ENCODE data around the gene COG8. TPM values are rescaled to one million over a fixed set of nuclear protein-coding genes. Genes with fewer than 3 reads are reported as not detected.

COG8 gene
- total RNA-seq, 1 experiment from 2014 or later: 38.5 TPM

- DNase-seq (ENCODE audit: low read depth, low spot score): no peak
- in situ Hi-C loops (cut with HindIII; ENCODE audit: low pct_unique_long_range_greater_than_20kb, low sequenced_read_pairs): no loop called here
Observed at GRCh38 chr16:69324013-69324531, 15.3 kb downstream of the COG8 start.

DNA sequence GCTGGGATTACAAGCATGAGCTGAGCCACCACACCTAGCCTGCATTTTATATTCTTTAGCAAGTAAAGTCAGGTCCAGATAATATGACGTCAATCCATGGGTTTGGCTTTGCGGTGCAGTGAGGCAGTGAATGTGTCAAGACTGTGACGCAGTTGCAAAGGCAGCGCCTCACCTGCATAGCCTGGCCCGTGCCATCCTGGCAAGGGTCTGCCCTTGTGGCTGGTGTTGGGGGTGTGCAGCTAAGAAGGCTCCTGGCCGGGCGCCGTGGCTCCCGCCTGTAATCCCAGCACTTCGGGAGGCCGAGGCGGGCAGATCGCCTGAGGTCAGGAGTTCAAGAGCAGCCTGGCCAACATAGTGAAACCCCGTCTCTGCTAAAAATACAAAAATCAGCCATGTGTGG, 15.9 kb downstream of the COG8 start:
- in situ Hi-C loops (cut with HindIII; ENCODE audit: low pct_unique_long_range_greater_than_20kb, low sequenced_read_pairs): no loop called here
- no peak for DNase-seq (ENCODE audit: low read depth, low spot score)

DNA sequence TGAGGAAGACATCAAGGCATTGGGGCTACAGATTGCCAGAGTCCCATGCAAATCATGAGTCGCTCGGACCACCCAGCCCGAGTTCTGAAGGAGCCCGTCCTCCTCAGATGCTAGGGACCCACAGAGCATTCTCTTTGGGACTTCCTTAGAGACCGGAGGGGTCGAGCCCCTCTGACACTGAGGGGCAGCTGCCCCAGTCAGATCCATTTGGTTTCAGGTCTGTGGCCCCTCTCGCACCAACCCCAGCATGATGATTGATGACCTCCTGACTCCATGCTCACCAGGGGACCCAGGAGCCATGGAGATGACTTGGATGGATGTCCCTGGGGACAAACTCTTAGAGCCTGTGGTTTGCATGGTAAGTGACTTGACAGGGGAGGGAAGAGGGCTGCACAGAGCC, 17.0 kb downstream of the COG8 start:
- in situ Hi-C loops (cut with HindIII; ENCODE audit: low pct_unique_long_range_greater_than_20kb, low sequenced_read_pairs): no loop called here
- DNase-seq (ENCODE audit: low read depth, low spot score): no peak

- DNase-seq (ENCODE audit: low read depth, low spot score): no peak
- in situ Hi-C loops (cut with HindIII; ENCODE audit: low pct_unique_long_range_greater_than_20kb, low sequenced_read_pairs): no loop called here
Observed at GRCh38 chr16:69321080-69321479, 18.3 kb downstream of the COG8 start.

DNA sequence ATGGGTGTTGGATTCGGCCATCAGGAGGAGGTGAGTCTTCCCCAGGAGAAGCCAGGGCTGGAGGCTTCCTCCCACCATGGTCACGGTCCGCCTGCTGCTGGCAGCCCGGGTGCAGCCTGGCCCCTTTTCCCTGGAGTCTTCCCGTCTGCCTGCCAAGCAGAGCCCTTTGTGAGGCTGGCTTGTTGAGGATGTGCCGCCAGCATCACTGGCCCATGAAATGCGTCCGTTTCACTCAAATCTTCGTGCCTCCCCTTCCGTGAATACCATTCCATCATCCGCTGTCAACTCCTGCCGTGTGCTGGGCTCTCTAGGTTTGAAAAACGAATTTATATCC, 18.7 kb downstream of the COG8 start:
- no peak for DNase-seq (ENCODE audit: low read depth, low spot score)
- in situ Hi-C loops (cut with HindIII; ENCODE audit: low pct_unique_long_range_greater_than_20kb, low sequenced_read_pairs): no loop called here

GRCh38 chr16:69319826-69320739, 19.3 kb downstream of the COG8 start:
- in situ Hi-C loops (cut with HindIII; ENCODE audit: low pct_unique_long_range_greater_than_20kb, low sequenced_read_pairs): no loop called here
- no peak for DNase-seq (ENCODE audit: low read depth, low spot score)

DNA sequence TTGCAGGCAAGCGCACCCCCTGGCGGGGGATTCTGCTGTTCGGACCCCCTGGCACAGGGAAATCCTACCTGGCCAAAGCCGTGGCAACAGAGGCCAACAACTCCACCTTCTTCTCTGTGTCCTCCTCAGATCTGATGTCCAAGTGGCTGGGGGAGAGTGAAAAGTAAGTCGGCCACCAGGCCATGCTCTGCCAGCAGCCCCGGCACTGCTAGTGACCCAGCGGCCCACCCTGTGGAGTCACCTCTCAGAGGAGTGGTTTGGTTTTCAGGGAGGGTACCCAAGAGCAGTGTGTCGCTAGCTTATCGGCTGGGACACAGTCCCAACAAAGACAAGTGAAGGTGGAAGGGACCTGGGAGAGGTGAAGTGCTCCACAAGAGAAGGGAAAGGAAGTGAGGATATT, 20.0 kb downstream of the COG8 start:
- no peak for DNase-seq (ENCODE audit: low read depth, low spot score)
- in situ Hi-C loops (cut with HindIII; ENCODE audit: low pct_unique_long_range_greater_than_20kb, low sequenced_read_pairs): no loop called here

- in situ Hi-C loops (cut with HindIII; ENCODE audit: low pct_unique_long_range_greater_than_20kb, low sequenced_read_pairs): no loop called here
Observed at GRCh38 chr16:69318911-69319289, 20.5 kb downstream of the COG8 start.

DNA sequence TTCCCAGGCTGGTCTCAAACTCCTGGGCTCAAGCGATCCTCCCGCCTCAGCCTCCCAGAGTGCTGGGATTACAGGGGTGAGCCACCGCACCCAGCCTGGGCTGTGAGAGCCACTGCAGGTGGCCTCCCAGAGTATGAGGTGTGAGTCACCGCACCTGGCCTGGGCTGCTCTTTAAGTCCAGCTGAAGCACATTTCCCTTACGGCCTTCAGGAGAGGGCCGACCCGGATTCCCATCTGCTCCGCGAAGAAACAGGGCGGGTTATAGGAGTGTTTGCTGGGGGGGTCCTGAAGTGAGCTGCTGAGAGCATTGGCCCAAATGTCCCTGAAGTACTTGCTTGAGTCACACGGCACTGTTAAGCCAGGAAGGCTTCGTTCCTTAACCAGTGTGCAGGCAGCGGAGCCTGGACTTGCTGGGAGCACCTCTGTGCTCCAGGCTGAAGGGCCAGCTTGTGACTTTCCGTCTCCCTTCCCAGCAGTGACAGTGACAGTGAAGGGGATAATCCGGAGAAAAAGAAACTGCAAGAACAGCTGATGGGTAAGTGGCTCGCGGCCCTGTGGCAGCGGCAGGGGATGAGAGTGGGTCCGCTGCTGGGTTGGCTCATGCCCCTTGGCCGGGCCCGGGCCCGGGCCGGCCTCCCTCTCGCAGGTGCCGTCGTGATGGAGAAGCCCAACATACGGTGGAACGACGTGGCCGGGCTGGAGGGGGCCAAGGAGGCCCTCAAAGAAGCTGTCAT, 21.0 kb downstream of the COG8 start:
- in situ Hi-C loops (cut with HindIII; ENCODE audit: low pct_unique_long_range_greater_than_20kb, low sequenced_read_pairs): no loop called here
- DNase-seq (ENCODE audit: low read depth, low spot score): no peak

More at GRCh38 chr16:69318911-69319289, 20.5 kb downstream of the COG8 start:
- no peak for DNase-seq (ENCODE audit: low read depth, low spot score)

DNA sequence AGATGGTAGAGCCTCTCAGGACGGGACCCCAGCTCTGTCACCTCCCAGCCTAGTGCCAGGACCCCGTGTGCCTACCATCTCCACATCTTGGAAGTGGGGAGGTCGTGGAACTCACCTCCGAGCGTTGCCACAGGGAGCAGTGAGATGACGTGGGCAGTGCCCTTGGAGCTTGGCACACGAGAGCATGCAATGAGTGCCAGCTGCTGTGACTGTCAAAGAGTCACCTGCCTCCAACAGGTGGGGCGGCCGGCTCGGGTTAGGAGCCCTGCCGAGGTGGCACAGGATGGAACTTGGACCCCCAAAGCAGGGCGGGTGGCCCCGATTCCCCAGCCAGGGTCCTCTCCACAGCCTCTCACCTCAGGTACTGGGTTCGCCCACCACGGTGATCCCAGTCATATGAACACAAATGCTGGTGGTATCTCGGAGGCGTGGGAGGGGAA, 22.7 kb downstream of the COG8 start:
- no peak for DNase-seq (ENCODE audit: low read depth, low spot score)
- in situ Hi-C loops (cut with HindIII; ENCODE audit: low pct_unique_long_range_greater_than_20kb, low sequenced_read_pairs): no loop called here

DNA sequence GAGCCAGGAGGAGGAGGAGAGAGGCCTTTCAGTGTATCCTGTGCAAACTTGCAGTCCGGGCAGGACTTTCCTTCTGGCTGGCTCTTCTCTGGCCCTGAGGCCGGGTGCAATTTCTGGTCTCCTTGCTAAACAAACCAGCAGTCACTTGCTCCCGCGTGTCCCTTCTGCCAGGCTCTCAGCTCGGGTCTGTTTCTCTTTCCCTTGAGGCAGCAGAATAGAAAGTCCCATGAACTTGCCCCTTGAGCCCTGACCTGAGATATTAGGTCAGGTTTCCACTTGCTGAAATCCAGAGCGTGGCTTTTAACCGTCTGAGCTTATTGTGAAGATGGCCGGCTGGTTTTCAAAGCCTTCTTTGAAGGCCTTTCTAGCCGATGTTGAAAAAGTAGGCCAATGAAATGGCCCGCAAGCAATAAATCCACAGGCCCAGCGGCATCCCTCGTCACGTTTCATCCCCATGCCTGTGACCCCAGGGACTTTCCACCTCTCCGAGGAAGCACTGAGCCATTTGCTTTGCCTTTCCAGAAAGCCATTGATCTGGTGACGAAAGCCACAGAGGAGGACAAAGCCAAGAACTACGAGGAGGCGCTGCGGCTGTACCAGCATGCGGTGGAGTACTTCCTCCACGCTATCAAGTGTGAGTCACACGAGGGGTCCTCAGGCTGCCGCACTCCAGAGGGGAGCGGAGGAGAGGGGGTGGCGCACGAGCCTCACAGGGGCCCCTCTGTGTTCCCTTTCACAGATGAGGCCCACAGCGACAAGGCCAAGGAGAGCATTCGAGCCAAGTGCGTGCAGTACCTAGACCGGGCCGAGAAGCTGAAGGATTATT, 23.7 kb downstream of the COG8 start:
- no peak for DNase-seq (ENCODE audit: low read depth, low spot score)
- in situ Hi-C loops (cut with HindIII; ENCODE audit: low pct_unique_long_range_greater_than_20kb, low sequenced_read_pairs): no loop called here

- DNase-seq (ENCODE audit: low read depth, low spot score): no peak
- in situ Hi-C loops (cut with HindIII; ENCODE audit: low pct_unique_long_range_greater_than_20kb, low sequenced_read_pairs): no loop called here
Observed at GRCh38 chr16:69314534-69314933, 24.8 kb downstream of the COG8 start.

DNA sequence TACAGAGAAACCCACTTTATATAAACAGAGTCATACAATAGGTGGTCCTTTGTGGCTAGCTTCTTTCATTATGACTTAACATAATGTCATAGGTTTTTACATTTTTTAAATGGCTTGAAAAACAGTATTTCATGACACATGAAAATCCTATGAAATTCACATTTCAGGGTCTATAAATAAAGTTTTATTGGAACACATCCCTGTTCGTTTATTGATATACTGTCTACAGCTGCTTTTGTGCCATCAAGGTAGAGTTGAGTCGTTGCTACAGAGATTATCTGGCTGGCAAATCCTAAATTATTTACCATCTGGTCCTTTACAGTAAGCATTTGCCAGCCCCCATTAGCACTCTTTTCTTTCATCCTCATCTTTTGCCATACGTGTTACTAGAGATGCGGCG, 25.9 kb downstream of the COG8 start:
- in situ Hi-C loops (cut with HindIII; ENCODE audit: low pct_unique_long_range_greater_than_20kb, low sequenced_read_pairs): no loop called here
- DNase-seq (ENCODE audit: low read depth, low spot score): no peak

DNA sequence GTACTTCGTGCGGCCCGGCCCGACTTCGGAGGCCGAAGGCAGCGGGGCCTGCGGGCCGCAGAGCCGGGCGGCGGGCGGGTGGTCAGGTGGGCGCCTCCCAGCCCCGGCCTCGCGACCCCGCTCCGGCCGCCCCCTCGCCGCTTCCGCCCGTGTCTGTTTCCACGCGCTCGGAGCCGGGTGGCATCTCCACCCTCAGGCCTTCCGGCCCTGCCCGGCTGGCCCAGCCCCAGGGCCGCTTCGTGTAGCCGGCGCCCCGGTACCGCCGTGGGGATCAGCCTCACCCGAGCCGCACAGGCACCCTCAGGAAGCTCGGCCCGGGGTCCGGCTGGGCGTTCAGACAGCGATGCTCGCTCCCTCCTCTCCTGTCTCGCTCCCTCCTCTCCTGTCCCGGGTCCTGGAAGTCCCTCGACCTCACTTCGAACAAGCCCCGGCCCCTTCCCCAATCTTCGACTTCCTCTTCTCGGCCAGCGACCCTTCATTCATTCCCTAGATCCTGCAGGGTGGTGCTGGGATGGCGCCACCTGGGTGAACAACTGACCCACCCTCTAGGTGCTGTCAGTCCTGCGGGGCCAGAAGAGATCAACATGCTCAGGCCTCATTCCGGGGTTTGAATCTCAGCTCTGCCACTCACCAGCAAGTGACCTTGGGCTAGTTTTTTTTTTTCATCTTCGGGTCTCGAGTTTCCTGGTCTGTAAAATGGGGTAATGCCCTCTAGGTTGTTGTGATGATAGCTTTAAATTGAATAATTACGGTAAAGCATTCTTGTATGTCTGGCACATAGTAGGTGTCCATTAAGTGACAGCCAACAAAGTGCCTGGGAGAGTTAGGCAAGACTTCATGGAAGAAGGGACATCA, 27.6 kb downstream of the COG8 start:
- in situ Hi-C loops (cut with HindIII; ENCODE audit: low pct_unique_long_range_greater_than_20kb, low sequenced_read_pairs): no loop called here

GRCh38 chr16:69310653-69311532, 28.5 kb downstream of the COG8 start, which contains the start of gene VPS4A:
Gene VPS4A, plus strand, starts transcription at chr16:69311350. Its CDS starts 162 bp downstream, at chr16:69311512.
- in situ Hi-C loops (cut with HindIII; ENCODE audit: low pct_unique_long_range_greater_than_20kb, low sequenced_read_pairs): no loop called here
- DNase-seq (ENCODE audit: low read depth, low spot score): peak; percentile 92

More for the DNA sequence above, 27.6 kb downstream of the COG8 start:
- DNase-seq (ENCODE audit: low read depth, low spot score): no peak

GRCh38 chr16:69309316-69309715, 30.0 kb downstream of the COG8 start:
- peak; percentile 49 for DNase-seq (ENCODE audit: low read depth, low spot score)
- in situ Hi-C loops (cut with HindIII; ENCODE audit: low pct_unique_long_range_greater_than_20kb, low sequenced_read_pairs): no loop called here

Measured in SK-MEL-5 (cell line).